GM12878 (cell line): ENCODE data around the gene PCP2. TPM values are rescaled to one million over a fixed set of nuclear protein-coding genes. Genes with fewer than 3 reads are reported as not detected.

Experiments used
- ATAC-seq: fragments of 200-7000 bp; cut with Tn5 transposase; 3 replicates; pipeline ENCODE4 v1.9.1; 2020; ENCODE audit warnings: mild to moderate bottlenecking, moderate library complexity
- BruUV-seq: library from RNA; stranded (reverse); fragments of 400-500 nt; replicated peaks from 2 replicates; lab custom pipeline; 2021; lab: Mats Ljungman, UMichigan
- CTCF ChIA-PET: fragments of 300-600 bp; sonication (Branson Sonifier 250); formaldehyde crosslinking; extraction: SDS; loops from one replicate; lab custom pipeline; 2021; ENCODE audit warnings: inconsistent platforms; lab: Yijun Ruan, JAX
- POLR2A ChIA-PET: fragments of 350-600 bp; formaldehyde crosslinking; extraction: SDS; loops from one replicate; lab custom pipeline; 2021; ENCODE audit warnings: inconsistent platforms; lab: Charles Lee
- RAD21 ChIA-PET: fragments of 300-600 bp; sonication (Branson Sonifier 250); formaldehyde crosslinking; loops from one replicate; lab custom pipeline; 2023; ENCODE audit warnings: antibody characterized with exemption; ENCODE audit not compliant: unreplicated experiment; lab: Charles Lee
- SMC1A ChIA-PET: fragments of 300-600 bp; sonication (Branson Sonifier 250); formaldehyde crosslinking; loops from one replicate; lab custom pipeline; 2023; ENCODE audit not compliant: unreplicated experiment, uncharacterized antibody; lab: Charles Lee
- DNase-seq: peaks from one replicate; pipeline ENCODE4 v3.0.0-alpha.2; 2011; ENCODE audit warnings: low read depth, low spot score
- FAIRE-seq: peaks from 3 replicates; lab custom pipeline; 2011; peaks lifted over from hg19 to GRCh38; lab: Jason Lieb, UNC
- H2AFZ ChIP-seq: 2 replicates; pipeline ENCODE4 v1.6.0; 2011; ENCODE audit warnings: low read depth, low read length, control low read depth; ENCODE audit not compliant: control insufficient read depth
- H3K27ac ChIP-seq: 2 replicates; pipeline ENCODE4 v1.5.1; 2011; ENCODE audit warnings: control low read depth; ENCODE audit not compliant: control insufficient read depth, insufficient read depth
- H3K27me3 ChIP-seq, 2 experiments: replicated peaks in 1 of 2; 2 replicates each; pipeline versions ENCODE4 v1.6.0 to v1.6.1; 2011; ENCODE audit warnings: low read length in 1 of 2; ENCODE audit not compliant: control insufficient read depth in 2 of 2, insufficient read depth in 2 of 2
- H3K36me3 ChIP-seq, 2 experiments: 2 replicates each; pipeline ENCODE4 v1.5.1; 2011; ENCODE audit warnings: low read length in 1 of 2; ENCODE audit not compliant: control insufficient read depth in 2 of 2, insufficient read depth in 2 of 2
- H3K4me1 ChIP-seq: 2 replicates; pipeline ENCODE4 v1.6.1; 2011; ENCODE audit warnings: mild to moderate bottlenecking, low read length, moderate library complexity, mixed read lengths; ENCODE audit not compliant: control insufficient read depth, insufficient read depth
- H3K4me2 ChIP-seq: 2 replicates; pipeline ENCODE4 v1.6.0; 2011; ENCODE audit warnings: control low read depth; ENCODE audit not compliant: control insufficient read depth, insufficient read depth
- H3K4me3 ChIP-seq: fragments of 200-600 bp; sonication (generic); 2 replicates; pipeline ENCODE4 v1.5.1; 2016
- H3K79me2 ChIP-seq: 2 replicates; pipeline ENCODE4 v1.6.0; 2011; ENCODE audit warnings: low read length; ENCODE audit not compliant: control insufficient read depth, insufficient read depth
- H3K9ac ChIP-seq: 2 replicates; pipeline ENCODE4 v1.8.0; 2011; ENCODE audit warnings: low read length, control low read depth, mixed read lengths; ENCODE audit not compliant: control insufficient read depth, insufficient read depth
- H3K9me3 ChIP-seq: replicated peaks from 3 replicates; pipeline ENCODE4 v1.5.1; 2011; ENCODE audit warnings: mild to moderate bottlenecking, low read length; ENCODE audit not compliant: control insufficient read depth, insufficient read depth
- H4K20me1 ChIP-seq: 2 replicates; pipeline ENCODE4 v1.6.0; 2011; ENCODE audit not compliant: control insufficient read depth, insufficient read depth
- BACH1 ChIP-seq: fragments of 450-650 bp; IDR thresholded peaks from 2 replicates; pipeline ENCODE4 v1.6.1; 2017; ENCODE audit warnings: mild to moderate bottlenecking, borderline replicate concordance
- CHD4 ChIP-seq: fragments of 200-600 bp; sonication (generic); IDR thresholded peaks from 2 replicates; pipeline ENCODE4 v1.6.1; 2016; ENCODE audit warnings: mild to moderate bottlenecking
- CREB1 ChIP-seq: IDR thresholded peaks from 2 replicates; pipeline ENCODE4 v1.6.1; 2012; ENCODE audit warnings: low read depth, mild to moderate bottlenecking, inconsistent platforms
- NKRF ChIP-seq: fragments of 450-650 bp; conservative IDR thresholded peaks from 2 replicates; pipeline ENCODE4 v1.6.1; 2017; ENCODE audit warnings: mild to moderate bottlenecking, moderate library complexity
- PKNOX1 ChIP-seq: fragments of 450-650 bp; IDR thresholded peaks from 2 replicates; pipeline ENCODE4 v1.6.1; 2016; ENCODE audit warnings: mild to moderate bottlenecking
- RAD21 ChIP-seq: IDR thresholded peaks from 2 replicates; pipeline ENCODE4 v1.6.1; 2011; ENCODE audit warnings: mild to moderate bottlenecking, low read depth, low read length, moderate library complexity; ENCODE audit not compliant: insufficient read depth
- RUNX3 ChIP-seq: IDR thresholded peaks from 2 replicates; pipeline ENCODE4 v1.6.1; 2012; ENCODE audit warnings: low read length, inconsistent platforms
- WGBS: methylation state at CpG from one replicate; pipeline ENCODE4 v1.1.6; 2016; ENCODE audit warnings: low lambda C conversion rate; ENCODE audit not compliant: insufficient replicate concordance, insufficient coverage; ENCODE audit errors: missing lambda C conversion rate; 5-methylcytosine and 5-hydroxymethylcytosine counted together
- in situ Hi-C: fragments of 300-500 bp; cut with MboI; formaldehyde crosslinking; loops from 9 replicates; pipeline ENCODE4 v1.14.3; 2018; ENCODE audit warnings: mixed read lengths
- intact Hi-C: fragments of 100-400 bp; cut with micrococcal nuclease; formaldehyde crosslinking; loops from one replicate; pipeline ENCODE4 v1.14.2; 2022; ENCODE audit not compliant: unreplicated experiment
- polyA plus RNA-seq, 11 experiments: library from polyadenylated mRNA; depleted of rRNA in 4 of 11; unstranded in 6 of 11; stranded (reverse) in 5 of 11; fragments of >200 nt; fragmentation: Nextera tagmentation in 4 of 11; fragmentation: Illumina TruSeq in 1 of 11; extraction: Ambion mirVana in 4 of 11; extraction: Trizol in 1 of 11; gene quantifications; 1 replicate in 1 of 11; 2 replicates in 10 of 11; pipeline versions ENCODE4 v1.2.1 to v1.2.3, GENCODE V29; 2011 to 2016; ENCODE audit warnings: inconsistent platforms in 2 of 11, missing spikeins in 2 of 11, low read depth in 1 of 11
- total RNA-seq, 4 experiments: library from RNA; depleted of rRNA in 3 of 4; stranded (reverse); fragments of >200 nt in 3 of 4; fragmentation: Illumina TruSeq in 1 of 4; extraction: Trizol in 1 of 4; gene quantifications; 2 replicates each; pipeline versions ENCODE4 v1.2.1 to v1.2.3, GENCODE V29; 2013 to 2021
- TF ChIP-seq, protein P1 (sequence below): IDR thresholded peaks from 2 replicates; pipeline ENCODE4 v1.6.1; 2011; ENCODE audit warnings: mild to moderate bottlenecking, low read depth, low read length, moderate library complexity; ENCODE audit not compliant: insufficient replicate concordance

The PCP2 gene
- total and polyA plus RNA-seq, 10 of the 15 experiments (the other 5 are each of a cell fraction or from before 2014, with no cell fraction given), result 0.10 to 0.62 (median 0.31) TPM; not detected in 5

- Histone ChIP-seq H3K4me1 (peaks cover 35% of the 10 kb centered on the region), H3K27me3 (peaks cover 0 to 2% of the 10 kb centered on the region in 2 experiments; a peak in 3 of 4 replicates), H4K20me1 (no peaks in the 10 kb centered on the region), H2AFZ (peak overlapping the region; percentile 33), H3K9me3 (no peaks in the 10 kb centered on the region; the same call in 2 of the 3 replicates), H3K36me3 (no peaks in the 10 kb centered on the region), H3K9ac (no peak overlapping the region), H3K27ac (no peak overlapping the region), H3K4me2 (peak overlapping the region; percentile 76)
- in situ Hi-C loops, result no loop called here
- ATAC-seq, result no peak
- BruUV-seq, result no TSS peak
- POLR2A ChIA-PET, result no interaction called here
- TF ChIP-seq RUNX3 (0 out of 2 replicates have a peak, but pooled peaks have one; percentile 4), CREB1 (no peak), BACH1 (no peak)
- TF ChIP-seq, all 136 proteins: peak for 1
- SMC1A ChIA-PET, result interaction anchor here (2.7 to 2.9 kb wide), 2 partner anchors 108 to 124 kb away, joined by 11 to 12 read pairs; no protein-coding TSS in a partner anchor
- WGBS, result 0% methylated on average over 7 of the region's 7 CpGs
- Histone ChIP-seq H3K4me3 (peak overlapping the region; percentile 24; the same call in 1 of the 2 replicates), H3K79me2 (peaks cover 8% of the 10 kb centered on the region)
- RAD21 ChIA-PET, result interaction anchor here (0.7 to 1.1 kb wide), 2 partner anchors 123 to 124 kb away, joined by 3 to 6 read pairs; no protein-coding TSS in a partner anchor
- CTCF ChIA-PET, result interaction anchor here (1.5 to 3.6 kb wide), 5 partner anchors 24 to 125 kb away, joined by 5 to 20 read pairs (median 5); no protein-coding TSS in a partner anchor
- no peak for DNase-seq
- no peak for FAIRE-seq
- intact Hi-C loops, result loop anchor here (10.0 kb wide), 1 partner anchor 292 kb away; no protein-coding TSS in a partner anchor
Measured at GRCh38 chr19:7676376-7676775, 42.9 kb upstream of the PCP2 start.

DNA sequence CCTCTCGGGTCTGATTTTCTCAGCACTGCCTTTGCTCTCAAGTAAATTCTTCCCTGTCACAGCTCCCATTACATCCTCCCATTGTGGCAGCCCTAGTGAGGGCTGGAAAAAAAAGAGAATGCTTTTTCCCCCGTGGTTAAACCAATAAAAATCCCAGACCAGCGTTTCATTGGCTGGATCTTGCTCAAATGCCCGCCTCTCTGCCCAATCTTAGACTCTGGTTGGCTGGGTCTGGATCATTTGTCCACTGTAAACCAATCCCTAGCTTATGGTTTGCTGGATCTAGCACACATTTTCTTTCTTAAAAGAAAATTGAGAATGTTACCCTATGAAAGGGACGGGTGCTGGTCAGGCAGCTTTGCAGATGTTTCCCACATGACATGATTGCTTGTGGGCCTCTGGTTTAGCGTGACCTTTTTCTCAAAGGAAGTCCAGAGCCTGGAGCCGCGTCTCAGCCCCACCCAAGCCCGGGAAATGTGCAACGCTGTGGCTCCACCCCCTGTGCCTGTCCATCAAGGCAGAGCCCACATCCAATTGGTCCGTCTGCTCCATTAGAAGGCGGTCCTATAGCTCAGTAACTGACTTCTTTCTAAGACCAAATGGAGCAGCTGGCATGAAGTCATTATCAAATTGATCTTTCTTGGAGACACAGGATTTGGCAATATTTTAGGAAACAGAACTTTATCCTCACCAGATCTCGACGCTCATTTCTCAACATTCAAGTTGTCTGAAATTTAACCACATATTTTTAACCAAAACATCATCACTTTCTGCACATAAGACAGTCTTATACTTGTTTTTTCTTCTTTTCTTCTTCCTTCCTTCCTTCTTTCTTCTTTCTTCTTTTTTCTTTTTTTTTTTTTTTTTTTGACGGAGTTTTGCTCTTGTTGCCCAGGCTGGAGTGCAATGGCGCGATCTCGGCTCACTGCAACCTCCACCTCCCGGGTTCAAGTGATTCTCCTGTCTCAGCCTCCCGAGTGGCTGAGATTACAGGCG, 40.8 kb upstream of the PCP2 start:
- ChIA-PET SMC1A (interaction anchor here (1.1 kb wide), 1 partner anchor 22 kb away, joined by 3 read pairs; no protein-coding TSS in a partner anchor), RAD21 (no interaction called here), POLR2A (interaction anchor here (0.5 to 0.8 kb wide), 3 partner anchors 16 to 248 kb away, joined by 3 to 5 read pairs (median 3); no protein-coding TSS in a partner anchor), CTCF (interaction anchor here (0.9 to 2.0 kb wide), 2 partner anchors 106 to 147 kb away, joined by 3 to 5 read pairs; no protein-coding TSS in a partner anchor)
- peaks cover 23% of the 10 kb centered on the region for H3K4me1 ChIP-seq
- in situ Hi-C loops, result no loop called here
- no peak overlapping the region for H3K9ac ChIP-seq
- H3K27me3 ChIP-seq, result peaks cover 4 to 7% of the 10 kb centered on the region in 2 experiments; a peak in 3 of 4 replicates
- WGBS, result 35% methylated on average over 17 of the region's 21 CpGs
- DNase-seq (no peak), ATAC-seq (peak; percentile 55), FAIRE-seq (peak; percentile 91)
- BruUV-seq, result no TSS peak
- no peaks in the 10 kb centered on the region for H4K20me1 ChIP-seq
- intact Hi-C loops, result loop anchor here (10.0 kb wide), 1 partner anchor 290 kb away; no protein-coding TSS in a partner anchor
- H3K36me3 ChIP-seq, result no peaks in the 10 kb centered on the region
- no peak overlapping the region for H3K4me2 ChIP-seq
- H3K79me2 ChIP-seq, result no peaks in the 10 kb centered on the region
- no peaks in the 10 kb centered on the region; the same call in 2 of the 3 replicates for H3K9me3 ChIP-seq
- H3K4me3 ChIP-seq, result no peak overlapping the region
- no peak overlapping the region for H3K27ac ChIP-seq
- H2AFZ ChIP-seq, result no peak overlapping the region
- TF ChIP-seq CHD4, result no peak
- peak; percentile 95 for TF ChIP-seq PKNOX1
- TF ChIP-seq, protein P1, sequence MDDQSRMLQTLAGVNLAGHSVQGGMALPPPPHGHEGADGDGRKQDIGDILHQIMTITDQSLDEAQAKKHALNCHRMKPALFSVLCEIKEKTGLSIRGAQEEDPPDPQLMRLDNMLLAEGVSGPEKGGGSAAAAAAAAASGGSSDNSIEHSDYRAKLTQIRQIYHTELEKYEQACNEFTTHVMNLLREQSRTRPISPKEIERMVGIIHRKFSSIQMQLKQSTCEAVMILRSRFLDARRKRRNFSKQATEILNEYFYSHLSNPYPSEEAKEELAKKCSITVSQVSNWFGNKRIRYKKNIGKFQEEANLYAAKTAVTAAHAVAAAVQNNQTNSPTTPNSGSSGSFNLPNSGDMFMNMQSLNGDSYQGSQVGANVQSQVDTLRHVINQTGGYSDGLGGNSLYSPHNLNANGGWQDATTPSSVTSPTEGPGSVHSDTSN, result peak; percentile 92
- no peak for TF ChIP-seq RAD21
- no peak for TF ChIP-seq NKRF
